ENCODE measurements around the gene GNG5. TPM values are rescaled to one million over a fixed set of nuclear protein-coding genes. Genes with fewer than 3 reads are reported as not detected.

The GNG5 gene
- total RNA-seq, 2 donors from 2014 or later = 73.3 to 105 TPM

DNA sequence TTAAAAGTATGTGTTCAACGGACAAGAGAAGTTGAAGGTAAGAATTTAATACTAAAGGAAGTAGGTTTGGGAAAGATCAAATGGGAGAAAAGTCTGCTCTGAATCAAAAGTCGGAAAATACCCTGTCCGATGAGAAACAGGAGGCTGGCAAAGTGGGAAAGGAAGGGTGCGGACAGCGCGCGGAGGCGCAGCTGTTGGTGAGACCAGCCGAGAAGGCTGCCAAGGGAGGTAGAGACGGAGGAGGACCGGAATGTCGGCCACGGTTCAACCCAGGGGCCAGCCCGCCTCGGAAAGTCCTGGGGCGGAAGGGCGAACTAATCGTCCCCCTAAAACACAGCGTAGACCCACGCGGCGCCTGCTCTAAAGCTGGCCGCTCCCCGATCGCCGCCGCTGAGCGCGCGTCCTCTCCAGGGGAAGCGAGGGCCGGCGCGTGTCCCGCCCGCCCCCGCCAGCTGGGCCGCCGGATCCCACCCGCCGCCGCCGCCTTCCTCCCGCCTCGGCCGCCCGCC lies 834 bp downstream of the GNG5 start:
- peak overlapping the region; percentile 93 to 96 for H3K27ac Mint-ChIP-seq
- peaks cover 32 to 36% of the 10 kb centered on the region in 2 donors for H3K4me1 Mint-ChIP-seq (ENCODE audit: low read depth in 2 of 2)
- H3K9me3 Mint-ChIP-seq = no peaks in the 10 kb centered on the region
- DNase-seq (ENCODE audit: low spot score) = peak; percentile 80
- ATAC-seq = peak; percentile 70 to 77
- peak overlapping the region; percentile 97 for H3K4me3 Mint-ChIP-seq
- peaks cover 13% of the 10 kb centered on the region for H3K36me3 Mint-ChIP-seq
- no peaks in the 10 kb centered on the region for H3K27me3 Mint-ChIP-seq

DNA sequence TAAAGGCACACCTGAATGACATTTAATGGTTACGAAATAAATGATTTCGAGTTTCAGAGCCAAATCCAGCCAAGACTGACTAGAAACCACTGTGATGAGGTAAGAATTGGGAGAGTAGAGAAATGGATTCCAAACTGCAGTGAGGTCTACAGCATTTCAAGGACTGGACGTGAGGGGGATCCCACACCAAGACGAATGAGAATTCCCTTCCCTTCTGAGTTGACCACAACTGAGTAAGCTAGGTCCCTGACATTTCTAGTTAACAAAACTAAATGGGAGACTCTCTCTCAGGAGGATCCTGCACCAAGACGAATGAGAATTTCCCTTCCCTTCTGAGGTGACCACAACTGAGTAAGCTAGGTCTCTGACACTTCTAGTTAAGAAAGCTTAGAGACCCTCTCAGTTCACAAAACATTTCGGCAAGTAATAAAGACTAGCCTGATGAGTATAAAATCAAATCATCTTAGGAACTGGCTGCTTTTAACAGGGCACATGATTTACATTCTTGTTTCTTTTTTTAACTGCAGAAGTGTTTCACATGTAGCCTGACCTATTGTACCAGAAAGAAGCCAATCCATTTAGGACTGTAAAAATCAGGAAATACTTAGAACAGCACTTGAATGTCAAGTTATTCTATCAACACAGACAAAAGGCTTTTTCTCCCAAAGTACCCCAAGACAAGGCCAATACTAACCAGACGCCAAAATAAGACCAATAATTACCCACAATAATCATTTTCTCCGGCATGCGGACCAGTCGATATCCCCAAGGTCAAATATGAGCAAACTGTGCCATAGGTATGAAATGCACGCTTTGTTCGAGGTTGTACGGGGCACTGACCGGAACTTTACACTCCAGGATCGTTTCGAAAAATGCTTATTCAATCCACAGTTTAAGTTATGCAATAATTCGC lies 1.5 kb downstream of the GNG5 start:
- Mint-ChIP-seq H3K36me3 (peaks cover 13% of the 10 kb centered on the region), H3K4me1 (ENCODE audit: low read depth in 2 of 2) (peaks cover 32 to 36% of the 10 kb centered on the region in 2 donors), H3K27ac (peak overlapping the region; percentile 93 to 96), H3K4me3 (peak overlapping the region; percentile 97), H3K9me3 (no peaks in the 10 kb centered on the region), H3K27me3 (no peaks in the 10 kb centered on the region)
- ATAC-seq (no peak), DNase-seq (ENCODE audit: low spot score) (no peak)

DNA sequence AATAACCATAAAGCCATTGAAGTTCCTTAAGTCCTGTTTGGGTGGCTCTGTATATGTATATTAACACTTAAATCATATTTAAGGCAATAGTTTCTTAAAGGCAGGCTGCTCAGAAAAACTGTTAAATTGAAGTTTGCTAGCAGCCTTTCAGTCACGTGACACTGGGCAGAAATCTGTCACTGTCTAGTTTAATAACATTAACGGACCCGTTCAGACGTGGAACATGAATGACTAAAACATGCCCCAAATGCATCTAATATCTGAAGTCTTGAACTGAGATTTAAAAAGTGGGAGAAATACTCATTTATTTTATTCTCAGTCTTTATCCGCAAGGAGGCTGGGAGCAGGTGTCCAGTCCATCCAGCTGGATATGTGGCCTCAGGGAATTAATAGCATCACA lies 3.5 kb downstream of the GNG5 start:
- ATAC-seq (no peak), DNase-seq (ENCODE audit: low spot score) (no peak)
- H3K4me1 Mint-ChIP-seq (ENCODE audit: low read depth in 2 of 2) = peaks cover 32 to 36% of the 10 kb centered on the region in 2 donors
- no peaks in the 10 kb centered on the region for H3K27me3 Mint-ChIP-seq
- no peaks in the 10 kb centered on the region for H3K9me3 Mint-ChIP-seq
- peak overlapping the region; percentile 97 for H3K4me3 Mint-ChIP-seq
- H3K36me3 Mint-ChIP-seq = peaks cover 18% of the 10 kb centered on the region
- peak overlapping the region in 1 of 2 donors; percentile 33 for H3K27ac Mint-ChIP-seq

DNA sequence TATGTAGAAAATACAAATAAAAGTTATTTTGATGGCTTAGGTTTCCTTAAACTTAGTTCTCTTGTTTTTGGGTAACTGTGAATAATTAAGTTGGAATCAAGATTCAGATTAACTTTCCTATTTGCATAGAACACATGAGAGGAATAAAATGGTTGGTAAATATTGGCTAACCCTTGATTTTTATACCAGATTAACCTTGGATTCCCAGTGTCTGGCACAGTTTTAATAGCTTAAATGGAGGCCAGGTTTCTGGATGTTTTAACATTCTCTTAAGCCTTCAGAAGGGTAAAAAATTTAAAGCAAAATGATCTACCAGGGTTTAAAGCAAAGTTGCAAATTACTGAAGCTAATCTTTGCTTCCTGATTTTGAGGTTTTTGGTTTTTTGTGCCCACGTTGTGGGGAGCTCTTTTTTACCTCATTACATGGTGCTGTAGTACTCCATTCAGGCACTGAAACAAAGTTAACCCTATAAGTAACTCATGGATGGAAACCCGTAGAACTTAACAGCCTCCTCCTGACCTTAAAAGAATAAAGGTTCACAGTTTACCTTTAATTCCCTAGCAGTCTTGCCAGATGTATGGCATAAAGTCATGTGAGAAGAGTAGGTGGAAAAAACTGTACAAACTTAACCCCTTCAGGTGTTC lies 8.6 kb downstream of the GNG5 start:
- DNase-seq (ENCODE audit: low spot score) (no peak), ATAC-seq (no peak)
- Mint-ChIP-seq H3K9me3 (no peaks in the 10 kb centered on the region), H3K4me1 (ENCODE audit: low read depth in 2 of 2) (peaks cover 8% of the 10 kb centered on the region in 2 donors), H3K27ac (peak overlapping the region in 1 of 2 donors; percentile 45), H3K27me3 (no peaks in the 10 kb centered on the region), H3K36me3 (peaks cover 14% of the 10 kb centered on the region), H3K4me3 (no peak overlapping the region)

DNA sequence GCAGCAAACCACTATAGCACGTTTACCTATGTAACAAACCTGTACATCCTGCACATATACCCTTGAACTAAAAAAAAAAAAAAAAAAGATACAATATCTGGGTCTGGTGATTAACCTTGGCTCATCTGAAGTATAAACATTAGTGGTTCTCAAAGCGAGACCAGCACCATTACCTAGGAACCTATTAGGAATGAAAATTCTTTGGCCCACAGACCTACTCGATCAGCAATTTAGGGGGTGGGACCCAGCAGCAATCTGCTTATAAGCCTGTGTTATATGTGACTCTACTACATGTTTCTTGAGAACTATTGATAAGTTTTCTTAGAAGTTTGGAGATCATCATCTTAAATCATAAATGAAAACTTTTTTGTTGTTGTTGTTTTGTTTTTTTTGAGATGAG lies 9.9 kb downstream of the GNG5 start:
- Mint-ChIP-seq H3K27me3 (no peaks in the 10 kb centered on the region), H3K4me1 (ENCODE audit: low read depth in 2 of 2) (peaks cover 5% of the 10 kb centered on the region in 2 donors), H3K36me3 (peaks cover 14% of the 10 kb centered on the region)

DNA sequence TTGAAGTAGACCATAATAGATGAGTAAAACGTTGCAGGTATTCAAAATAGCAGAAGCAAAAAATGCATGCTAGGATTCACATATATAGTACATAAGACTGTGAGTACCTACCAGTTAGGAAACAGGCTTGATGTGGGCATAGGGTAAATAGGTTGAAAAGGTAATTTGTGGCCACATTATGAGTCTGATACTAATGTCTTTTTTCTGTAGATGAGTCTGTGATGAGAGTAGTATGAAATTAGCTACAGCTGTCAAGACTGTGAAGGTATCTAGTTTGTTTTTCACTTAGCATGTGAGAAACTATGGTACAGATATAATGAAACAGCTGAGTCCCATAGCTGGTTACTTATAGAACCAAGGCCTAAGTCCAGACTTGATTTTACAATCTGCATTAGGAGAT lies 12.6 kb downstream of the GNG5 start:
- Mint-ChIP-seq H3K27me3 (no peaks in the 10 kb centered on the region), H3K27ac (peak overlapping the region in 1 of 2 donors; percentile 30), H3K9me3 (no peaks in the 10 kb centered on the region), H3K4me3 (no peak overlapping the region), H3K36me3 (peaks cover 30% of the 10 kb centered on the region), H3K4me1 (ENCODE audit: low read depth in 2 of 2) (peaks cover 7 to 9% of the 10 kb centered on the region in 2 donors)
- ATAC-seq (no peak), DNase-seq (ENCODE audit: low spot score) (no peak)

More for the DNA sequence above, 9.9 kb downstream of the GNG5 start:
- no peak for ATAC-seq
- H3K4me3 Mint-ChIP-seq = no peak overlapping the region
- DNase-seq (ENCODE audit: low spot score) = no peak
- H3K9me3 Mint-ChIP-seq = no peaks in the 10 kb centered on the region
- H3K27ac Mint-ChIP-seq = no peak overlapping the region

DNA sequence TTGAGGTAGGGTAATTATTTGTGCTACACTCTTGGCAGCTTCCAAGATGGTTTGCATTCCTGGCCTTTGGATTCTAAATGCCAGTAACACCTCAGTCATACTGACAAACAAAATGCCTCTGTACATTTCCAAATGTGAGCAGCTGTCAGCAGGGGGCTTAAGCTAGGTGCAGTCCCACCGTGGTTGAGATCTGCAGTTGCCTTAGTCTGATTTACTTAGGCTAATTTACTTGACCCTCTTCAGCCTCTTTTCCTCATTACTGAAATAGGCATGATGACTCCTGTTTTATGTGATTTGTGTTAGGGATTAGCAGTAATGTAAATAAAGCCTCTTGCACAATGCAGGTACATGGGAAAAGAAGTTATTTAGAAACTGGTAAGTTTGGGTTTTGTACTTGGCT lies 13.7 kb downstream of the GNG5 start:
- DNase-seq (ENCODE audit: low spot score) = no peak
- peaks cover 24% of the 10 kb centered on the region for H3K36me3 Mint-ChIP-seq
- H3K27ac Mint-ChIP-seq = no peak overlapping the region
- H3K27me3 Mint-ChIP-seq = no peaks in the 10 kb centered on the region
- no peak for ATAC-seq
- no peaks in the 10 kb centered on the region for H3K9me3 Mint-ChIP-seq
- no peak overlapping the region for H3K4me3 Mint-ChIP-seq
- peaks cover 7 to 9% of the 10 kb centered on the region in 2 donors for H3K4me1 Mint-ChIP-seq (ENCODE audit: low read depth in 2 of 2)

DNA sequence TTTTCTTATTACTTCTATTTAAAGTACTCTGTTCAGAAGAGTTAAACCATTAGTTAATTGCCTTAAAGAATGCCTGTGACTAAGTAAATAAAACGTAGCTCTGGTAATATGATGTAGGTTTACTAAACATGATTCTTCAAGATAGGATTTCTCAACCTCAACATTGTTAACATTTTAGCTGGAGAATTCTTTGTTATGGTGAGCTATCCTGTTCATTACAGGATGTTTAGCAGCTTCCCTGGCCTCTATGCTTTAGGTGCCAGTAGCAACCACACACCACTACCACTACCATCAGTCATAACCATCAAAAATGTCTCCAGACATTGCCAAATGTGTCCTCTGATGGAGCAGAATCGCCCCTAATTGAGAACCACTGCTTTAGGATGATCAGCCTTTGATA lies 16.6 kb downstream of the GNG5 start:
- Mint-ChIP-seq H3K36me3 (peaks cover 36% of the 10 kb centered on the region), H3K27me3 (no peaks in the 10 kb centered on the region), H3K4me3 (no peak overlapping the region), H3K4me1 (ENCODE audit: low read depth in 2 of 2) (peaks cover 16 to 22% of the 10 kb centered on the region in 2 donors), H3K9me3 (no peaks in the 10 kb centered on the region), H3K27ac (peak overlapping the region in 1 of 2 donors; percentile 11)
- ATAC-seq = no peak
- DNase-seq (ENCODE audit: low spot score) = no peak

DNA sequence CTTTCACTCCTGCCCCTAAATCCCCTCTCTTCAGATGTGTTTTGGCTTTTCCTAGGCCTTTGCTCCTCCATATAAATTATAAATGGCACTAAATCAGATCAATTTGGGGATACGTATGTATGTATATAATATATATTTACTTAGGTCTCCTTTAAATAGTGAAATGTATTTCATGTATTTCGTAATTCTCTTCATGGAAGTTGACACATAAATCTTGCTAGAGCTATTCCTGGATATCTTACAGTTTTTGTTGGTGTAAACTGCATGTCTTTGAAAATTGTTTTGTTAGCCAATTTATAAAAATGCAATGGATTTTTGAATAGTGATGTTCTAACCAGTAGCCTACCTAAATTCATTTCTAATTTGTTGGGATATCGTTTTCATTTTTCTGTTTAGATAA lies 18.3 kb downstream of the GNG5 start:
- H3K4me1 Mint-ChIP-seq (ENCODE audit: low read depth in 2 of 2) = peaks cover 18 to 22% of the 10 kb centered on the region in 2 donors
- H3K36me3 Mint-ChIP-seq = peaks cover 36% of the 10 kb centered on the region
- H3K9me3 Mint-ChIP-seq = no peaks in the 10 kb centered on the region
- H3K27me3 Mint-ChIP-seq = no peaks in the 10 kb centered on the region
- no peak overlapping the region for H3K4me3 Mint-ChIP-seq
- no peak overlapping the region for H3K27ac Mint-ChIP-seq
- ATAC-seq = no peak
- DNase-seq (ENCODE audit: low spot score) = no peak

DNA sequence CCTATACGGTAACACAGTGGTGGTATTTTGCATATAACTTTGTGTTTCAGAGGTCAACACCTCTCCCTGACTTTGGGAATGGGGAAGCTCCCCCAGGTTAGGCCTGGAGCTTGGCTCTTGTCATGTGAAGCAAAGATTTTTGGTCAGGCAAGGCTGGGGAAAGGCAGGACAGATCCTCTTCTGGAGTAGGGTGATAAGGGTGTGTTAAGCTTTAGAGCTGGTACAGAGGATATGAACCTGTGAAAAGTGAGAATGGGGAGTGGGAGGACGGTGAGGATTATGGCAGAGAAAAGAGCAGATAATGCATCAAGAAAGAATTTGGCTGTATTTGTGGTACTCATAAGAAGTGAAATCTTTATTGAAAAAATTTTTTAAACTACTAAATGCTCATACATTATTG lies 25.1 kb downstream of the GNG5 start:
- Mint-ChIP-seq H3K27ac (no peak overlapping the region), H3K36me3 (peaks cover 41% of the 10 kb centered on the region), H3K27me3 (peaks cover 12% of the 10 kb centered on the region in 2 donors), H3K9me3 (peaks cover 9% of the 10 kb centered on the region), H3K4me3 (peak overlapping the region; percentile 62), H3K4me1 (ENCODE audit: low read depth in 2 of 2) (peaks cover 24 to 42% of the 10 kb centered on the region in 2 donors)
- DNase-seq (ENCODE audit: low spot score) = no peak
- ATAC-seq = no peak

DNA sequence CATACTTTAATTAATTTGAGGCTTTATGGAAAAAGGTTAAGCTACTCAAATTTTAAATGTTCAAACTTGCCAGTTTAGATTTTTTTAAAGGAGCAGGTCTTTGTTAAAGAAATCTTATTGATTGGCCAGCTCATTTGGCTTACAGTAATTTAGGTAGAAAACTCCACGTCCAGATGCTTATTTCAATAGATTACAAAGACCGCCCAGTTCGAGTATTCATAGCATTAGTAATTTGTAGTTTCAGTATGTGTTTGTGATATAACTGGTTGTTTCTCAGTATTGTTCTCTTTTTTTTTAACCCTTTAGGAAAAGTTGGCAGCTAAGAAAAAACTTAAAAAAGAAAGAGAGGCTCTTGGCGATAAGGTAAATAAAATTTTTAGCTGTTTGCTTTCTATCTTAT lies 25.7 kb downstream of the GNG5 start:
- Mint-ChIP-seq H3K36me3 (peaks cover 36% of the 10 kb centered on the region), H3K27me3 (peaks cover 12 to 14% of the 10 kb centered on the region in 2 donors), H3K9me3 (peaks cover 9% of the 10 kb centered on the region), H3K4me1 (ENCODE audit: low read depth in 2 of 2) (peaks cover 22 to 36% of the 10 kb centered on the region in 2 donors), H3K4me3 (peak overlapping the region; percentile 62), H3K27ac (peak overlapping the region in 1 of 2 donors; percentile 98)
- DNase-seq (ENCODE audit: low spot score) = no peak
- ATAC-seq = no peak

DNA sequence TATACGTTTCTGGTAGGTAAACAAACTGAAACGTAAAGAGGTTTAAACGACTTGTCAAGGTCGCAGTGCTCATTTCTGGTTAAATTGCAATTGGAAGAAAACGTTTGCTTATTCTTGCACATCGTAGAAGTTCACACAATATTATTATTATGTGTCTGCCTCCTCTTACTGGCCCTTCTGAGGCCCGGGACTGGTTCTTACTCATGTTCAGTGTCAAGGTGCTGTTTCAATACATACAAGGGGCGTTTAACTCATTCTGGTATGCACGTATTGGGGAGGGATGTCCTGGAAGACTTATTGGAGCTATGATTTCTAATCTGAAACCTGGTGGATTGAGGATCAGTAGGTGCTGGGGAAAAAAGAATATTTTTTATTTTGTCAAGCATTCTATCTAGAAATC lies 26.4 kb downstream of the GNG5 start:
- H3K9me3 Mint-ChIP-seq = peaks cover 9% of the 10 kb centered on the region
- peak overlapping the region; percentile 98 for H3K27ac Mint-ChIP-seq
- DNase-seq (ENCODE audit: low spot score) (no peak), ATAC-seq (peak in 1 of 2 donors; percentile 59)
- peaks cover 12 to 16% of the 10 kb centered on the region in 2 donors for H3K27me3 Mint-ChIP-seq
- H3K36me3 Mint-ChIP-seq = peaks cover 35% of the 10 kb centered on the region
- H3K4me3 Mint-ChIP-seq = peak overlapping the region; percentile 98
- peaks cover 22 to 34% of the 10 kb centered on the region in 2 donors for H3K4me1 Mint-ChIP-seq (ENCODE audit: low read depth in 2 of 2)

DNA sequence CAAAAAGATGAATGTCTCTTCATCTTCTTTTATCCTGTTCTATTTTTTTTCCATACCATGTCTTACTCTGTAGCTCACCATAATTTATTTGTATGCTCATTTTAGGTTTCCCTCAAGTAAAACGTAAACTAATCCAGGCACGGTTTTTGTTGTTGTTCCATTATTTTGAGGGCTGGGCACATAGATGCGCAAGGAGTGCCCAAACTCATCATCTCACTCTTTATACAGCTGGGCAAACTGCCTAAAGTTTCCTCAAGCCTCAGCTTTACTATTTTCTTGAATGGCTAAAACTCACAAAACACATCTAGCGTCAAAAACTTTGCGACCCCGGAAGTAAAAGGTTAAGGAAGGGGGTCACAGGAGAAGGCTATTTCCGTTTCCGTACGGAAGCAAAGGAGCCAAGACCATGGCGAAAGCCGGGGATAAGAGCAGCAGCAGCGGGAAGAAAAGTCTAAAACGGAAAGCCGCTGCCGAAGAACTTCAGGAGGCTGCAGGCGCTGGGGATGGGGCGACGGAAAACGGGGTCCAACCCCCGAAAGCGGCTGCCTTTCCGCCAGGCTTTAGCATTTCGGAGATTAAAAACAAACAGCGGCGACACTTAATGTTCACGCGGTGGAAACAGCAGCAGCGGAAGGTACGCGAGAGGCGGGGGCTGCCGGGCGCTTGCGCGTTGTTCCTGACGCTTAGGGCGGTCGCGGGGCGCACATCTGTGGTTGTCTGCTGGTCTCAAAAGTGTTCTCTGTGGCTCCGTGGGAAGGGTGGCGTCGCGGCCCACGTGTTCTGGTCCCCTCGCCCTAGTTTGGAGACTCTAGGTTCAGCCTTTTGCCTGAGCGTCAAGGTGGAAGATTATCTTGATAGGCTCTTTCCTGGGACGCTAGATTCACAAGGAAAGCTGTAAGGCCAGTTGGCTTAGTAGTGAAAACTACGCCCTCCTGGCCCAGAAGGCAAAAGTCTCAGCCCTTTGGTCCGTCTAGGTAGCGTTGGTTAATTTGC lies 27.2 kb downstream of the GNG5 start, which contains the start of gene RPF1:
TSS of gene RPF1 (plus strand) at position 391 of the 993 bp plus-strand sequence. CDS start at position 407, 16 bp downstream.
- Mint-ChIP-seq H3K27me3 (peaks cover 12 to 22% of the 10 kb centered on the region in 2 donors), H3K9me3 (peaks cover 9% of the 10 kb centered on the region), H3K4me3 (peak within 1 kb of the TSS; percentile 98), H3K4me1 (ENCODE audit: low read depth in 2 of 2) (peaks cover 22 to 34% of the 10 kb centered on the region in 2 donors), H3K36me3 (peaks cover 35% of the 10 kb centered on the region), H3K27ac (peak within 1 kb of the TSS; percentile 98)
- ATAC-seq = peak; percentile 97 to 98
- peak; percentile 80 for DNase-seq (ENCODE audit: low spot score)

Data from natural killer cell treated with Interleukin-12 subunit alpha and Interleukin-12 subunit beta and Interleukin-15 and Interleukin-18, amount 100 ng/mL, for 72 hours (primary cell).